SK-N-SH (cell line): ENCODE data around the gene CYP2J2.
"Not testable (repeated sequence)": the region's sequence is repeated elsewhere in the genome, so short reads cannot be mapped to it uniquely, and the experiment has no call there.

Experiments
- CTCF ChIP-seq: fragments of 200-600 bp; sonication (generic); IDR thresholded peaks from 2 replicates; pipeline ENCODE4 v1.6.1; 2017; ENCODE audit warnings: antibody characterized with exemption, mild to moderate bottlenecking, moderate library complexity
- EZH2phosphoT487 ChIP-seq: fragments of 200-600 bp; sonication (generic); IDR thresholded peaks from 2 replicates; pipeline ENCODE4 v1.6.1; 2017; ENCODE audit warnings: low read depth, mixed run types, mild to moderate bottlenecking, antibody characterized with exemption, moderate library complexity, borderline replicate concordance
- MAX ChIP-seq: IDR thresholded peaks from 2 replicates; pipeline ENCODE4 v1.4.0; 2012; ENCODE audit warnings: low read depth
- POLR2AphosphoS5 ChIP-seq: IDR thresholded peaks from 2 replicates; pipeline ENCODE4 v1.6.1; 2012; ENCODE audit warnings: low read depth, low read length
- SMC3 ChIP-seq: IDR thresholded peaks from 2 replicates; pipeline ENCODE4 v1.6.1; 2012; ENCODE audit warnings: low read depth, low read length, improper control_type of control experiment
- TAF1 ChIP-seq: IDR thresholded peaks from 2 replicates; pipeline ENCODE4 v1.6.1; 2012; ENCODE audit warnings: low read depth, mild to moderate bottlenecking, low read length, moderate library complexity, borderline replicate concordance
- TCF12 ChIP-seq: IDR thresholded peaks from 2 replicates; pipeline ENCODE4 v1.4.0; 2012
- TF ChIP-seq, protein P1 (sequence below): IDR thresholded peaks from 2 replicates; pipeline ENCODE4 v1.6.1; 2012; ENCODE audit warnings: mild to moderate bottlenecking, low read depth, low read length, moderate library complexity
- TF ChIP-seq, protein P2 (sequence below): IDR thresholded peaks from 2 replicates; pipeline ENCODE4 v1.4.0; 2012; ENCODE audit warnings: low read depth, borderline replicate concordance
- TF ChIP-seq, protein P3 (sequence below): IDR thresholded peaks from 2 replicates; pipeline ENCODE4; 2012

DNA sequence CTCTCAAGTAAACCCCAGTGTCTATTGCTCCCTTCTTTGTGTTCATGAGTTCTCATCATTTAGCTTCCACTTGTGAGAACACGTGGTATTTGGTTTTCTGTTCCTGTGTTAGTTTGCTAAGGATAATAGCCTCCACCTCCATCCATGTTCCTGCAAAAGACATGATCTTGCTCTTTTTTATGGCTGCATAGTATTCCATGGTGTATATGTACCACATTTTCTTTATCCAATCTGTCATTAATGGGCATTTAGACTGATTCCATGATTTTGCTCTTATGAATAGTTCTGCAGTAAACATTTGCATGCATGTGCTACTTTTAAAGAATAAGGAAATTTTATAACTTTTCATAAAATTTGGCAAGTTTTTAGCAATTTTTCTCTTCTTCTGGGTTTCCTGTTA is 71.3 kb downstream of the CYP2J2 start:
- not testable (repeated sequence) for TF ChIP-seq CTCF, TAF1, EZH2phosphoT487, MAX, POLR2AphosphoS5, TCF12, SMC3
- TF ChIP-seq, protein P1, sequence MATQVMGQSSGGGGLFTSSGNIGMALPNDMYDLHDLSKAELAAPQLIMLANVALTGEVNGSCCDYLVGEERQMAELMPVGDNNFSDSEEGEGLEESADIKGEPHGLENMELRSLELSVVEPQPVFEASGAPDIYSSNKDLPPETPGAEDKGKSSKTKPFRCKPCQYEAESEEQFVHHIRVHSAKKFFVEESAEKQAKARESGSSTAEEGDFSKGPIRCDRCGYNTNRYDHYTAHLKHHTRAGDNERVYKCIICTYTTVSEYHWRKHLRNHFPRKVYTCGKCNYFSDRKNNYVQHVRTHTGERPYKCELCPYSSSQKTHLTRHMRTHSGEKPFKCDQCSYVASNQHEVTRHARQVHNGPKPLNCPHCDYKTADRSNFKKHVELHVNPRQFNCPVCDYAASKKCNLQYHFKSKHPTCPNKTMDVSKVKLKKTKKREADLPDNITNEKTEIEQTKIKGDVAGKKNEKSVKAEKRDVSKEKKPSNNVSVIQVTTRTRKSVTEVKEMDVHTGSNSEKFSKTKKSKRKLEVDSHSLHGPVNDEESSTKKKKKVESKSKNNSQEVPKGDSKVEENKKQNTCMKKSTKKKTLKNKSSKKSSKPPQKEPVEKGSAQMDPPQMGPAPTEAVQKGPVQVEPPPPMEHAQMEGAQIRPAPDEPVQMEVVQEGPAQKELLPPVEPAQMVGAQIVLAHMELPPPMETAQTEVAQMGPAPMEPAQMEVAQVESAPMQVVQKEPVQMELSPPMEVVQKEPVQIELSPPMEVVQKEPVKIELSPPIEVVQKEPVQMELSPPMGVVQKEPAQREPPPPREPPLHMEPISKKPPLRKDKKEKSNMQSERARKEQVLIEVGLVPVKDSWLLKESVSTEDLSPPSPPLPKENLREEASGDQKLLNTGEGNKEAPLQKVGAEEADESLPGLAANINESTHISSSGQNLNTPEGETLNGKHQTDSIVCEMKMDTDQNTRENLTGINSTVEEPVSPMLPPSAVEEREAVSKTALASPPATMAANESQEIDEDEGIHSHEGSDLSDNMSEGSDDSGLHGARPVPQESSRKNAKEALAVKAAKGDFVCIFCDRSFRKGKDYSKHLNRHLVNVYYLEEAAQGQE = not testable (repeated sequence)
- TF ChIP-seq, protein P2, sequence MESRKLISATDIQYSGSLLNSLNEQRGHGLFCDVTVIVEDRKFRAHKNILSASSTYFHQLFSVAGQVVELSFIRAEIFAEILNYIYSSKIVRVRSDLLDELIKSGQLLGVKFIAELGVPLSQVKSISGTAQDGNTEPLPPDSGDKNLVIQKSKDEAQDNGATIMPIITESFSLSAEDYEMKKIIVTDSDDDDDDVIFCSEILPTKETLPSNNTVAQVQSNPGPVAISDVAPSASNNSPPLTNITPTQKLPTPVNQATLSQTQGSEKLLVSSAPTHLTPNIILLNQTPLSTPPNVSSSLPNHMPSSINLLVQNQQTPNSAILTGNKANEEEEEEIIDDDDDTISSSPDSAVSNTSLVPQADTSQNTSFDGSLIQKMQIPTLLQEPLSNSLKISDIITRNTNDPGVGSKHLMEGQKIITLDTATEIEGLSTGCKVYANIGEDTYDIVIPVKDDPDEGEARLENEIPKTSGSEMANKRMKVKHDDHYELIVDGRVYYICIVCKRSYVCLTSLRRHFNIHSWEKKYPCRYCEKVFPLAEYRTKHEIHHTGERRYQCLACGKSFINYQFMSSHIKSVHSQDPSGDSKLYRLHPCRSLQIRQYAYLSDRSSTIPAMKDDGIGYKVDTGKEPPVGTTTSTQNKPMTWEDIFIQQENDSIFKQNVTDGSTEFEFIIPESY = not testable (repeated sequence)
- TF ChIP-seq, protein P3, sequence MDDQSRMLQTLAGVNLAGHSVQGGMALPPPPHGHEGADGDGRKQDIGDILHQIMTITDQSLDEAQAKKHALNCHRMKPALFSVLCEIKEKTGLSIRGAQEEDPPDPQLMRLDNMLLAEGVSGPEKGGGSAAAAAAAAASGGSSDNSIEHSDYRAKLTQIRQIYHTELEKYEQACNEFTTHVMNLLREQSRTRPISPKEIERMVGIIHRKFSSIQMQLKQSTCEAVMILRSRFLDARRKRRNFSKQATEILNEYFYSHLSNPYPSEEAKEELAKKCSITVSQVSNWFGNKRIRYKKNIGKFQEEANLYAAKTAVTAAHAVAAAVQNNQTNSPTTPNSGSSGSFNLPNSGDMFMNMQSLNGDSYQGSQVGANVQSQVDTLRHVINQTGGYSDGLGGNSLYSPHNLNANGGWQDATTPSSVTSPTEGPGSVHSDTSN = not testable (repeated sequence)
